K562 (cell line): ENCODE data around the gene ZFPM1. TPM values are rescaled to one million over a fixed set of nuclear protein-coding genes. Genes with fewer than 3 reads are reported as not detected.
A peak's percentile ranks its signal among the peaks of the same experiment; 100 is the strongest.

Experiments used
- ATAC-seq: fragments of 200-7000 bp; cut with Tn5 transposase; 3 replicates; pipeline ENCODE4 v1.9.1; 2020; ENCODE audit warnings: moderate library complexity
- BruUV-seq: library from RNA; stranded (reverse); fragments of 400-500 nt; replicated peaks from 2 replicates; lab custom pipeline; 2021; lab: Mats Ljungman, UMichigan
- CTCF ChIA-PET: fragments of 300-600 bp; formaldehyde crosslinking; extraction: SDS; loops from one replicate; lab custom pipeline; 2021; ENCODE audit warnings: low intra/inter-chr PET ratio; lab: Yijun Ruan, JAX
- POLR2A ChIA-PET: fragments of 300-600, 350-650 bp; sonication (Branson Sonifier 250); formaldehyde crosslinking; extraction: SDS; loops from one replicate; lab custom pipeline; 2021; ENCODE audit warnings: antibody characterized with exemption, inconsistent platforms; lab: Yijun Ruan, JAX
- DNase-seq, 4 experiments: peaks; one replicate each; pipeline versions ENCODE4 v3.0.0 to v3.0.0-alpha.2; 2011 to 2018; ENCODE audit warnings: low spot score in 3 of 4, mixed read lengths in 3 of 4; ENCODE audit errors: extremely low read depth in 1 of 4
- FAIRE-seq: peaks from 2 replicates; lab custom pipeline; 2011; peaks lifted over from hg19 to GRCh38; lab: Jason Lieb, UNC
- H2AFZ ChIP-seq: 2 replicates; pipeline ENCODE4 v1.6.0; 2011; ENCODE audit warnings: low read depth, low read length, control low read depth, inconsistent platforms
- H3K27ac ChIP-seq: fragments of 200-600 bp; 3 replicates; pipeline ENCODE4 v1.8.0; 2011; ENCODE audit warnings: low read depth, mild to moderate bottlenecking, control low read depth, inconsistent platforms, low read length, moderate library complexity, mixed read lengths; ENCODE audit errors: extremely low read depth
- H3K27me3 ChIP-seq, 2 experiments: fragments of 300-600 bp in 1 of 2; 2 replicates in 1 of 2; 3 replicates in 1 of 2; pipeline versions ENCODE4 v1.6.0 to v1.8.0; 2011; ENCODE audit warnings: inconsistent platforms in 2 of 2, low read length in 2 of 2, mild to moderate bottlenecking in 1 of 2, mixed read lengths in 1 of 2, moderate library complexity in 1 of 2; ENCODE audit not compliant: control insufficient read depth in 2 of 2, insufficient read depth in 2 of 2
- H3K36me3 ChIP-seq: fragments of 300-600 bp; 3 replicates; pipeline ENCODE4 v1.8.0; 2011; ENCODE audit warnings: mild to moderate bottlenecking, low read length, inconsistent platforms; ENCODE audit not compliant: control insufficient read depth, insufficient read depth
- H3K4me1 ChIP-seq, 2 experiments: fragments of 200-600 bp in 1 of 2; replicated peaks in 1 of 2; 2 replicates in 1 of 2; 3 replicates in 1 of 2; pipeline versions ENCODE4 v1.5.1 to v1.8.0; 2011; ENCODE audit warnings: inconsistent platforms in 2 of 2, low read length in 2 of 2, mild to moderate bottlenecking in 1 of 2, mixed read lengths in 1 of 2, moderate library complexity in 1 of 2; ENCODE audit not compliant: control insufficient read depth in 2 of 2, insufficient read depth in 2 of 2
- H3K4me2 ChIP-seq: 2 replicates; pipeline ENCODE4 v1.6.1; 2011; ENCODE audit warnings: low read length, control low read depth, inconsistent platforms, mixed read lengths; ENCODE audit not compliant: insufficient read depth
- H3K4me3 ChIP-seq: fragments of 200-600 bp; sonication (generic), shearing (Covaris generic); 2 replicates; pipeline ENCODE4 v1.5.1; 2016; ENCODE audit warnings: control low read depth, inconsistent platforms
- H3K79me2 ChIP-seq: fragments of 200-600 bp; 3 replicates; pipeline ENCODE4 v1.8.0; 2011; ENCODE audit warnings: low read length, inconsistent platforms; ENCODE audit not compliant: control insufficient read depth, insufficient read depth
- H3K9ac ChIP-seq, 2 experiments: 2 replicates each; pipeline versions ENCODE4 v1.6.0 to v1.6.1; 2011; ENCODE audit warnings: low read depth in 2 of 2, low read length in 2 of 2, control low read depth in 1 of 2, inconsistent platforms in 1 of 2, mild to moderate bottlenecking in 1 of 2, mixed read lengths in 1 of 2; ENCODE audit not compliant: insufficient read depth in 1 of 2
- H3K9me1 ChIP-seq: one replicate; pipeline ENCODE4 v1.6.0; 2011; ENCODE audit warnings: inconsistent platforms, mild to moderate bottlenecking, low read length, moderate library complexity; ENCODE audit not compliant: control insufficient read depth, insufficient read depth
- H3K9me3 ChIP-seq: replicated peaks from 2 replicates; pipeline ENCODE4 v1.5.1; 2011; ENCODE audit warnings: low read depth, low read length, inconsistent platforms; ENCODE audit not compliant: control insufficient read depth, insufficient read depth
- H4K20me1 ChIP-seq: replicated peaks from 2 replicates; pipeline ENCODE4 v1.6.1; 2011; ENCODE audit warnings: low read length, inconsistent platforms, mixed read lengths; ENCODE audit not compliant: control insufficient read depth, insufficient read depth
- CBX5 ChIP-seq: IDR thresholded peaks from 2 replicates; pipeline ENCODE4 v1.6.1; 2014; ENCODE audit warnings: low read depth, borderline replicate concordance
- EGR1 ChIP-seq: fragments of 450-650 bp; conservative IDR thresholded peaks from 2 replicates; pipeline ENCODE4 v1.6.1; 2017; ENCODE audit warnings: mild to moderate bottlenecking
- EHMT2 ChIP-seq: fragments of 450-650 bp; IDR thresholded peaks from 2 replicates; pipeline ENCODE4 v1.6.1; 2018; ENCODE audit warnings: antibody characterized with exemption
- HDAC3 ChIP-seq: fragments of 450-650 bp; IDR thresholded peaks from 2 replicates; pipeline ENCODE4 v1.6.1; 2018; ENCODE audit warnings: borderline replicate concordance, mild to moderate bottlenecking, moderate library complexity; ENCODE audit not compliant: partially characterized antibody
- MCM5 ChIP-seq: fragments of 450-650 bp; IDR thresholded peaks from 2 replicates; pipeline ENCODE4 v1.6.1; 2016; ENCODE audit warnings: low read depth
- MTA3 ChIP-seq: fragments of 450-650 bp; formaldehyde crosslinking; IDR thresholded peaks from 2 replicates; pipeline ENCODE4 v1.6.1; 2017; ENCODE audit warnings: mild to moderate bottlenecking, borderline replicate concordance
- OTX1 ChIP-seq: fragments of 450-650 bp; formaldehyde crosslinking; IDR thresholded peaks from 2 replicates; pipeline ENCODE4 v1.4.0; 2022; ENCODE audit warnings: mild to moderate bottlenecking
- PYGO2 ChIP-seq: fragments of 450-650 bp; IDR thresholded peaks from 2 replicates; pipeline ENCODE4 v1.6.1; 2016; ENCODE audit warnings: mild to moderate bottlenecking, missing genetic modification characterization, moderate library complexity, missing compliant biosample characterization
- RAD21 ChIP-seq, 2 experiments: fragments of 250-450 bp in 1 of 2; fragments of 450-650 bp in 1 of 2; sonication (Bioruptor Pico) in 1 of 2; formaldehyde crosslinking in 1 of 2; IDR thresholded peaks in 1 of 2; conservative IDR thresholded peaks in 1 of 2; 2 replicates each; pipeline versions ENCODE4 v1.4.0 to v1.8.0; 2020 to 2022; ENCODE audit warnings: mild to moderate bottlenecking in 2 of 2, moderate library complexity in 1 of 2
- RBBP5 ChIP-seq: fragments of 200-600 bp; sonication (generic); IDR thresholded peaks from 2 replicates; pipeline ENCODE4 v1.6.1; 2012; ENCODE audit warnings: borderline replicate concordance, mild to moderate bottlenecking, low read length, control low read depth, inconsistent platforms; ENCODE audit not compliant: insufficient read depth, poor library complexity, severe bottlenecking
- TAF9B ChIP-seq: fragments of 450-650 bp; IDR thresholded peaks from 2 replicates; pipeline ENCODE4 v1.6.1; 2018; ENCODE audit warnings: mild to moderate bottlenecking; ENCODE audit not compliant: partially characterized antibody
- in situ Hi-C: fragments of 300-500 bp; cut with MboI; formaldehyde crosslinking; loops from 4 replicates; pipeline ENCODE4 v1.15.0; 2018; ENCODE audit warnings: inconsistent platforms, mixed read lengths
- intact Hi-C: fragments of 100-400 bp; cut with micrococcal nuclease; formaldehyde crosslinking; loops from 2 replicates; pipeline ENCODE4 v1.14.2; 2022
- polyA plus RNA-seq, 8 experiments: library from polyadenylated mRNA; depleted of rRNA in 4 of 8; stranded (reverse) in 5 of 8; unstranded in 3 of 8; fragments of >200 nt; fragmentation: Nextera tagmentation in 2 of 8; fragmentation: Illumina TruSeq in 1 of 8; extraction: Ambion mirVana in 2 of 8; extraction: Trizol in 1 of 8; gene quantifications; 2 replicates each; pipeline versions ENCODE4 v1.2.1 to v1.2.3, GENCODE V29; 2011 to 2014; ENCODE audit warnings: inconsistent platforms in 1 of 8, missing spikeins in 1 of 8
- total RNA-seq, 7 experiments: library from RNA; depleted of rRNA in 6 of 7; stranded (reverse); fragments of >200 nt in 6 of 7; fragmentation: Illumina TruSeq in 2 of 7; extraction: Trizol in 2 of 7; gene quantifications; 2 replicates each; pipeline versions ENCODE4 v1.2.1 to v1.2.3, GENCODE V29; 2011 to 2021; ENCODE audit warnings: low replicate concordance in 1 of 7
- TF ChIP-seq, protein P1 (sequence below): fragments of 450-650 bp; formaldehyde crosslinking; IDR thresholded peaks from 2 replicates; pipeline ENCODE4 v1.4.0; 2022; ENCODE audit warnings: missing genetic modification characterization
- TF ChIP-seq, protein P2 (sequence below): fragments of 250-450 bp; sonication (Bioruptor Pico); IDR thresholded peaks from 2 replicates; pipeline ENCODE4 v1.9.0; 2021; ENCODE audit warnings: mild to moderate bottlenecking, inconsistent platforms
- TF ChIP-seq, protein P3 (sequence below): fragments of 450-650 bp; formaldehyde crosslinking; IDR thresholded peaks from 2 replicates; pipeline ENCODE4 v1.4.0; 2022; ENCODE audit warnings: missing genetic modification characterization

Gene ZFPM1
- total and polyA plus RNA-seq, 9 of the 15 experiments (the other 6 are each of a cell fraction or from before 2014, with no cell fraction given), result 0.03 to 35.9 (median 1.4) TPM

DNA sequence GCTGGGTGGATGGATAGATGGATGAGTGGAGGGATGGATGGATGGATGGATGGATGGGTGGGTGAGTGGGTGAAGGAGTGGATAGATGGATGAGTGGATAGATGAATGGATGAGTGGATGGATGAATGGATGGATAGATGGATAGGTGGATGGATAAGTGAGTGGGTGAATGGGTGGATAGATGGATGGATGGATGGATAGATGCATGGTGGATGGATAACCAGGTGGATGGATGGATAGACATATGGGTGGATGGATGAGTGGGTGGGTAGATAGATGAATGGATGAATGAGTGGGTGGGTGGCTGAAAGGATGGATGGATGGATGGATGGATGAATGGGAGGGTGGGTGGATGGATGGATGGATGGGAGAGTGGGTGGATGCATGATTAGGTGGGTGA lies 66.2 kb downstream of the ZFPM1 start:
- intact Hi-C loops (no loop called here), in situ Hi-C loops (no loop called here)
- no peak overlapping the region for H3K4me2 ChIP-seq
- H3K27me3 ChIP-seq, result no peaks in the 10 kb centered on the region
- DNase-seq (no peak), ATAC-seq (no peak), FAIRE-seq (no peak)
- H3K4me3 ChIP-seq, result no peak overlapping the region
- no TSS peak for BruUV-seq
- peaks cover 13% of the 10 kb centered on the region for H3K9me1 ChIP-seq
- peaks cover 23% of the 10 kb centered on the region for H4K20me1 ChIP-seq
- H3K36me3 ChIP-seq, result peaks cover 36% of the 10 kb centered on the region; the same call in 2 of the 3 replicates
- H2AFZ ChIP-seq, result no peak overlapping the region
- H3K27ac ChIP-seq, result no peak overlapping the region
- peaks cover 9 to 49% of the 10 kb centered on the region in 2 experiments for H3K4me1 ChIP-seq
- CTCF ChIA-PET, result no interaction called here
- TF ChIP-seq CBX5, result no peak
- no peak for TF ChIP-seq RAD21 (CRISPR knock-in tag; conservative IDR thresholded peaks at IDR 0.05 in 1 of 2, IDR thresholded peaks at IDR 0.05 in 1 of 2)
- no peak for TF ChIP-seq PYGO2
- TF ChIP-seq RBBP5, result no peak
- no peak for TF ChIP-seq MCM5
- TF ChIP-seq, protein P1, sequence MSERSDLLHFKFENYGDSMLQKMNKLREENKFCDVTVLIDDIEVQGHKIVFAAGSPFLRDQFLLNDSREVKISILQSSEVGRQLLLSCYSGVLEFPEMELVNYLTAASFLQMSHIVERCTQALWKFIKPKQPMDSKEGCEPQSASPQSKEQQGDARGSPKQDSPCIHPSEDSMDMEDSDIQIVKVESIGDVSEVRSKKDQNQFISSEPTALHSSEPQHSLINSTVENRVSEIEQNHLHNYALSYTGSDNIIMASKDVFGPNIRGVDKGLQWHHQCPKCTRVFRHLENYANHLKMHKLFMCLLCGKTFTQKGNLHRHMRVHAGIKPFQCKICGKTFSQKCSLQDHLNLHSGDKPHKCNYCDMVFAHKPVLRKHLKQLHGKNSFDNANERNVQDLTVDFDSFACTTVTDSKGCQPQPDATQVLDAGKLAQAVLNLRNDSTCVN, result peak; percentile 14; the same call in 1 of the 2 replicates
- no peak for TF ChIP-seq TAF9B
- TF ChIP-seq MTA3, result no peak
- TF ChIP-seq EHMT2, result peak; percentile 14; the same call in 1 of the 2 replicates
- TF ChIP-seq, protein P2, sequence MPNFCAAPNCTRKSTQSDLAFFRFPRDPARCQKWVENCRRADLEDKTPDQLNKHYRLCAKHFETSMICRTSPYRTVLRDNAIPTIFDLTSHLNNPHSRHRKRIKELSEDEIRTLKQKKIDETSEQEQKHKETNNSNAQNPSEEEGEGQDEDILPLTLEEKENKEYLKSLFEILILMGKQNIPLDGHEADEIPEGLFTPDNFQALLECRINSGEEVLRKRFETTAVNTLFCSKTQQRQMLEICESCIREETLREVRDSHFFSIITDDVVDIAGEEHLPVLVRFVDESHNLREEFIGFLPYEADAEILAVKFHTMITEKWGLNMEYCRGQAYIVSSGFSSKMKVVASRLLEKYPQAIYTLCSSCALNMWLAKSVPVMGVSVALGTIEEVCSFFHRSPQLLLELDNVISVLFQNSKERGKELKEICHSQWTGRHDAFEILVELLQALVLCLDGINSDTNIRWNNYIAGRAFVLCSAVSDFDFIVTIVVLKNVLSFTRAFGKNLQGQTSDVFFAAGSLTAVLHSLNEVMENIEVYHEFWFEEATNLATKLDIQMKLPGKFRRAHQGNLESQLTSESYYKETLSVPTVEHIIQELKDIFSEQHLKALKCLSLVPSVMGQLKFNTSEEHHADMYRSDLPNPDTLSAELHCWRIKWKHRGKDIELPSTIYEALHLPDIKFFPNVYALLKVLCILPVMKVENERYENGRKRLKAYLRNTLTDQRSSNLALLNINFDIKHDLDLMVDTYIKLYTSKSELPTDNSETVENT (CRISPR knock-in tag), result no peak
- 0 out of 2 replicates have a peak, but pooled peaks have one; percentile 28 for TF ChIP-seq EGR1
- 0 out of 2 replicates have a peak, but pooled peaks have one; percentile 19 for TF ChIP-seq OTX1
- TF ChIP-seq HDAC3, result no peak
- TF ChIP-seq, protein P3, sequence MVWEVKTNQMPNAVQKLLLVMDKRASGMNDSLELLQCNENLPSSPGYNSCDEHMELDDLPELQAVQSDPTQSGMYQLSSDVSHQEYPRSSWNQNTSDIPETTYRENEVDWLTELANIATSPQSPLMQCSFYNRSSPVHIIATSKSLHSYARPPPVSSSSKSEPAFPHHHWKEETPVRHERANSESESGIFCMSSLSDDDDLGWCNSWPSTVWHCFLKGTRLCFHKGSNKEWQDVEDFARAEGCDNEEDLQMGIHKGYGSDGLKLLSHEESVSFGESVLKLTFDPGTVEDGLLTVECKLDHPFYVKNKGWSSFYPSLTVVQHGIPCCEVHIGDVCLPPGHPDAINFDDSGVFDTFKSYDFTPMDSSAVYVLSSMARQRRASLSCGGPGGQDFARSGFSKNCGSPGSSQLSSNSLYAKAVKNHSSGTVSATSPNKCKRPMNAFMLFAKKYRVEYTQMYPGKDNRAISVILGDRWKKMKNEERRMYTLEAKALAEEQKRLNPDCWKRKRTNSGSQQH (CRISPR knock-in tag), result peak; percentile 76; the same call in 1 of the 2 replicates
- H3K9me3 ChIP-seq, result no peaks in the 10 kb centered on the region
- H3K79me2 ChIP-seq, result no peaks in the 10 kb centered on the region; the same call in 2 of the 3 replicates
- POLR2A ChIA-PET, result no interaction called here
- no peak overlapping the region for H3K9ac ChIP-seq
